SK-N-SH treated with all-trans-retinoic acid at 6 μM for 48 hours (cell line): ENCODE measurements around the gene ECI2.

Source experiments
- CREB5 ChIP-seq: fragments of 250-450 bp; sonication (Bioruptor Pico); IDR thresholded peaks from 2 replicates; pipeline ENCODE4 v1.5.1; 2020; ENCODE audit warnings: low read depth, mild to moderate bottlenecking, moderate library complexity
- CSDC2 ChIP-seq: fragments of 250-450 bp; sonication (Bioruptor Pico); IDR thresholded peaks from 2 replicates; pipeline ENCODE4 v1.5.0; 2020; ENCODE audit warnings: mild to moderate bottlenecking, moderate library complexity
- GLIS3 ChIP-seq: fragments of 250-450 bp; sonication (Bioruptor Pico); IDR thresholded peaks from 2 replicates; pipeline ENCODE4 v1.5.0; 2020; ENCODE audit warnings: mild to moderate bottlenecking, moderate library complexity
- TOX ChIP-seq: fragments of 250-450 bp; sonication (Bioruptor Pico); IDR thresholded peaks from 2 replicates; pipeline ENCODE4 v1.8.0; 2021; ENCODE audit warnings: mild to moderate bottlenecking, moderate library complexity, borderline replicate concordance
- ZC3H10 ChIP-seq: fragments of 250-450 bp; sonication (Bioruptor Pico); IDR thresholded peaks from 2 replicates; pipeline ENCODE4 v1.5.1; 2021; ENCODE audit warnings: mild to moderate bottlenecking, moderate library complexity
- ZFP30 ChIP-seq: fragments of 450-650 bp; formaldehyde crosslinking; IDR thresholded peaks from 2 replicates; pipeline ENCODE4 v1.5.0; 2022; ENCODE audit warnings: mild to moderate bottlenecking, moderate library complexity

GRCh38 chr6:4085332-4085700, 50.1 kb downstream of the ECI2 start:
- TF ChIP-seq TOX (no peak), ZC3H10 (CRISPR knock-in tag) (no peak), GLIS3 (CRISPR knock-in tag) (no peak), ZFP30 (no peak), CSDC2 (CRISPR knock-in tag) (no peak), CREB5 (CRISPR knock-in tag) (no peak)
